ENCODE data around the gene KRT76. TPM values are rescaled to one million over a fixed set of nuclear protein-coding genes. Genes with fewer than 3 reads are reported as not detected.

The KRT76 gene
- total and polyA plus RNA-seq, 2 experiments from 2014 or later = not detected

DNA sequence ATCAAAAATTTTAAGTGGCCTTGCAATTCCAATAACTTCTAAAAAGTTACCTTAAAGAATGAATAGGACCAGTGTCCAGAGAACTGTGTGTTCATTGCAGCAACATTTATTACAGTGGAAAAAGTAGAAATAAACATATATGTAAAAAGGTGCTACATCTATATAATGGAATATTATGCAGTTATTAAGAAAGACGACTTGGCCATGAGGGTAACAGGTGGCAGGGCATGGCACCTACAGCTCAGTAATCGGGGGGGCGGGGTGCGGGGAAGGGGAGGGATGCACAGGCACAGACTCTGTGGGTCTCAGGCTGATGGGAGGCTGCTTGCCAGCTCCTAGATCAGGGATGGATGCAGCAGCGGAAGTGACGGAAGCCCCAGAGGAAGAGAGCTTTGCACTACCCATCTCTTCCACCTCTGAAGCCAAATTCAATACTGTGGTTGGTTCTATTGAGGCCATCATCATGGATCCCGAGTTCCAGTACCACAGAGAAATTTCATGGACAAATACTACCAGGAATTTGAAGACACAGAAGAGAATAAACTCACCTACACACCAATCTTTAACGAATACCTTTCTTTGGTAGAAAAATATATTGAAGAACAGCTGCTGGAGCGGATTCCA is 14.0 kb downstream of the KRT76 start:
- no peaks in the 10 kb centered on the region for H3K4me1 ChIP-seq (ENCODE audit: insufficient read depth)
- H3K27me3 ChIP-seq (ENCODE audit: insufficient read depth) = no peaks in the 10 kb centered on the region
- H3K9me2 ChIP-seq (ENCODE audit: insufficient read depth) = no peaks in the 10 kb centered on the region
- H4K20me1 ChIP-seq (replicated peaks; ENCODE audit: insufficient read depth) = no peaks in the 10 kb centered on the region
- H3F3A ChIP-seq (replicated peaks; ENCODE audit: low read depth) = no peaks in the 10 kb centered on the region
- H2AFZ ChIP-seq = no peak overlapping the region
- H3K27ac Mint-ChIP-seq = no peak overlapping the region
- H3K27ac ChIP-seq (ENCODE audit: low read depth) = no peak overlapping the region
- H3K9me3 Mint-ChIP-seq = peaks cover 31% of the 10 kb centered on the region
- no peaks in the 10 kb centered on the region for H3K79me2 ChIP-seq (replicated peaks; ENCODE audit: insufficient read depth)
- H3K4me3 Mint-ChIP-seq = no peak overlapping the region
- TF ChIP-seq NANOG (IDR thresholded peaks at IDR 0.05; ENCODE audit: borderline replicate concordance) = no peak
- TF ChIP-seq, protein P1, sequence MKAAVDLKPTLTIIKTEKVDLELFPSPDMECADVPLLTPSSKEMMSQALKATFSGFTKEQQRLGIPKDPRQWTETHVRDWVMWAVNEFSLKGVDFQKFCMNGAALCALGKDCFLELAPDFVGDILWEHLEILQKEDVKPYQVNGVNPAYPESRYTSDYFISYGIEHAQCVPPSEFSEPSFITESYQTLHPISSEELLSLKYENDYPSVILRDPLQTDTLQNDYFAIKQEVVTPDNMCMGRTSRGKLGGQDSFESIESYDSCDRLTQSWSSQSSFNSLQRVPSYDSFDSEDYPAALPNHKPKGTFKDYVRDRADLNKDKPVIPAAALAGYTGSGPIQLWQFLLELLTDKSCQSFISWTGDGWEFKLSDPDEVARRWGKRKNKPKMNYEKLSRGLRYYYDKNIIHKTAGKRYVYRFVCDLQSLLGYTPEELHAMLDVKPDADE (IDR thresholded peaks at IDR 0.05) = no peak
- no peak for TF ChIP-seq ZNF114 (CRISPR knock-in tag; IDR thresholded peaks at IDR 0.05)
- TF ChIP-seq STAT1 (IDR thresholded peaks at IDR 0.05; ENCODE audit: unreplicated experiment) = no peak
- TF ChIP-seq, protein P2, sequence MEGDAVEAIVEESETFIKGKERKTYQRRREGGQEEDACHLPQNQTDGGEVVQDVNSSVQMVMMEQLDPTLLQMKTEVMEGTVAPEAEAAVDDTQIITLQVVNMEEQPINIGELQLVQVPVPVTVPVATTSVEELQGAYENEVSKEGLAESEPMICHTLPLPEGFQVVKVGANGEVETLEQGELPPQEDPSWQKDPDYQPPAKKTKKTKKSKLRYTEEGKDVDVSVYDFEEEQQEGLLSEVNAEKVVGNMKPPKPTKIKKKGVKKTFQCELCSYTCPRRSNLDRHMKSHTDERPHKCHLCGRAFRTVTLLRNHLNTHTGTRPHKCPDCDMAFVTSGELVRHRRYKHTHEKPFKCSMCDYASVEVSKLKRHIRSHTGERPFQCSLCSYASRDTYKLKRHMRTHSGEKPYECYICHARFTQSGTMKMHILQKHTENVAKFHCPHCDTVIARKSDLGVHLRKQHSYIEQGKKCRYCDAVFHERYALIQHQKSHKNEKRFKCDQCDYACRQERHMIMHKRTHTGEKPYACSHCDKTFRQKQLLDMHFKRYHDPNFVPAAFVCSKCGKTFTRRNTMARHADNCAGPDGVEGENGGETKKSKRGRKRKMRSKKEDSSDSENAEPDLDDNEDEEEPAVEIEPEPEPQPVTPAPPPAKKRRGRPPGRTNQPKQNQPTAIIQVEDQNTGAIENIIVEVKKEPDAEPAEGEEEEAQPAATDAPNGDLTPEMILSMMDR (conservative IDR thresholded peaks at IDR 0.05; ENCODE audit: low read depth in 2 of 2) = no peak
- no peak for TF ChIP-seq EZH2phosphoT487 (IDR thresholded peaks at IDR 0.05; ENCODE audit: unreplicated experiment)
- TF ChIP-seq EZH2 (IDR thresholded peaks at IDR 0.05; ENCODE audit: low read depth, unreplicated experiment) = no peak
- TF ChIP-seq, protein P3, sequence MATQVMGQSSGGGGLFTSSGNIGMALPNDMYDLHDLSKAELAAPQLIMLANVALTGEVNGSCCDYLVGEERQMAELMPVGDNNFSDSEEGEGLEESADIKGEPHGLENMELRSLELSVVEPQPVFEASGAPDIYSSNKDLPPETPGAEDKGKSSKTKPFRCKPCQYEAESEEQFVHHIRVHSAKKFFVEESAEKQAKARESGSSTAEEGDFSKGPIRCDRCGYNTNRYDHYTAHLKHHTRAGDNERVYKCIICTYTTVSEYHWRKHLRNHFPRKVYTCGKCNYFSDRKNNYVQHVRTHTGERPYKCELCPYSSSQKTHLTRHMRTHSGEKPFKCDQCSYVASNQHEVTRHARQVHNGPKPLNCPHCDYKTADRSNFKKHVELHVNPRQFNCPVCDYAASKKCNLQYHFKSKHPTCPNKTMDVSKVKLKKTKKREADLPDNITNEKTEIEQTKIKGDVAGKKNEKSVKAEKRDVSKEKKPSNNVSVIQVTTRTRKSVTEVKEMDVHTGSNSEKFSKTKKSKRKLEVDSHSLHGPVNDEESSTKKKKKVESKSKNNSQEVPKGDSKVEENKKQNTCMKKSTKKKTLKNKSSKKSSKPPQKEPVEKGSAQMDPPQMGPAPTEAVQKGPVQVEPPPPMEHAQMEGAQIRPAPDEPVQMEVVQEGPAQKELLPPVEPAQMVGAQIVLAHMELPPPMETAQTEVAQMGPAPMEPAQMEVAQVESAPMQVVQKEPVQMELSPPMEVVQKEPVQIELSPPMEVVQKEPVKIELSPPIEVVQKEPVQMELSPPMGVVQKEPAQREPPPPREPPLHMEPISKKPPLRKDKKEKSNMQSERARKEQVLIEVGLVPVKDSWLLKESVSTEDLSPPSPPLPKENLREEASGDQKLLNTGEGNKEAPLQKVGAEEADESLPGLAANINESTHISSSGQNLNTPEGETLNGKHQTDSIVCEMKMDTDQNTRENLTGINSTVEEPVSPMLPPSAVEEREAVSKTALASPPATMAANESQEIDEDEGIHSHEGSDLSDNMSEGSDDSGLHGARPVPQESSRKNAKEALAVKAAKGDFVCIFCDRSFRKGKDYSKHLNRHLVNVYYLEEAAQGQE (IDR thresholded peaks at IDR 0.05; ENCODE audit: unreplicated experiment) = no peak
- TF ChIP-seq, protein P4, sequence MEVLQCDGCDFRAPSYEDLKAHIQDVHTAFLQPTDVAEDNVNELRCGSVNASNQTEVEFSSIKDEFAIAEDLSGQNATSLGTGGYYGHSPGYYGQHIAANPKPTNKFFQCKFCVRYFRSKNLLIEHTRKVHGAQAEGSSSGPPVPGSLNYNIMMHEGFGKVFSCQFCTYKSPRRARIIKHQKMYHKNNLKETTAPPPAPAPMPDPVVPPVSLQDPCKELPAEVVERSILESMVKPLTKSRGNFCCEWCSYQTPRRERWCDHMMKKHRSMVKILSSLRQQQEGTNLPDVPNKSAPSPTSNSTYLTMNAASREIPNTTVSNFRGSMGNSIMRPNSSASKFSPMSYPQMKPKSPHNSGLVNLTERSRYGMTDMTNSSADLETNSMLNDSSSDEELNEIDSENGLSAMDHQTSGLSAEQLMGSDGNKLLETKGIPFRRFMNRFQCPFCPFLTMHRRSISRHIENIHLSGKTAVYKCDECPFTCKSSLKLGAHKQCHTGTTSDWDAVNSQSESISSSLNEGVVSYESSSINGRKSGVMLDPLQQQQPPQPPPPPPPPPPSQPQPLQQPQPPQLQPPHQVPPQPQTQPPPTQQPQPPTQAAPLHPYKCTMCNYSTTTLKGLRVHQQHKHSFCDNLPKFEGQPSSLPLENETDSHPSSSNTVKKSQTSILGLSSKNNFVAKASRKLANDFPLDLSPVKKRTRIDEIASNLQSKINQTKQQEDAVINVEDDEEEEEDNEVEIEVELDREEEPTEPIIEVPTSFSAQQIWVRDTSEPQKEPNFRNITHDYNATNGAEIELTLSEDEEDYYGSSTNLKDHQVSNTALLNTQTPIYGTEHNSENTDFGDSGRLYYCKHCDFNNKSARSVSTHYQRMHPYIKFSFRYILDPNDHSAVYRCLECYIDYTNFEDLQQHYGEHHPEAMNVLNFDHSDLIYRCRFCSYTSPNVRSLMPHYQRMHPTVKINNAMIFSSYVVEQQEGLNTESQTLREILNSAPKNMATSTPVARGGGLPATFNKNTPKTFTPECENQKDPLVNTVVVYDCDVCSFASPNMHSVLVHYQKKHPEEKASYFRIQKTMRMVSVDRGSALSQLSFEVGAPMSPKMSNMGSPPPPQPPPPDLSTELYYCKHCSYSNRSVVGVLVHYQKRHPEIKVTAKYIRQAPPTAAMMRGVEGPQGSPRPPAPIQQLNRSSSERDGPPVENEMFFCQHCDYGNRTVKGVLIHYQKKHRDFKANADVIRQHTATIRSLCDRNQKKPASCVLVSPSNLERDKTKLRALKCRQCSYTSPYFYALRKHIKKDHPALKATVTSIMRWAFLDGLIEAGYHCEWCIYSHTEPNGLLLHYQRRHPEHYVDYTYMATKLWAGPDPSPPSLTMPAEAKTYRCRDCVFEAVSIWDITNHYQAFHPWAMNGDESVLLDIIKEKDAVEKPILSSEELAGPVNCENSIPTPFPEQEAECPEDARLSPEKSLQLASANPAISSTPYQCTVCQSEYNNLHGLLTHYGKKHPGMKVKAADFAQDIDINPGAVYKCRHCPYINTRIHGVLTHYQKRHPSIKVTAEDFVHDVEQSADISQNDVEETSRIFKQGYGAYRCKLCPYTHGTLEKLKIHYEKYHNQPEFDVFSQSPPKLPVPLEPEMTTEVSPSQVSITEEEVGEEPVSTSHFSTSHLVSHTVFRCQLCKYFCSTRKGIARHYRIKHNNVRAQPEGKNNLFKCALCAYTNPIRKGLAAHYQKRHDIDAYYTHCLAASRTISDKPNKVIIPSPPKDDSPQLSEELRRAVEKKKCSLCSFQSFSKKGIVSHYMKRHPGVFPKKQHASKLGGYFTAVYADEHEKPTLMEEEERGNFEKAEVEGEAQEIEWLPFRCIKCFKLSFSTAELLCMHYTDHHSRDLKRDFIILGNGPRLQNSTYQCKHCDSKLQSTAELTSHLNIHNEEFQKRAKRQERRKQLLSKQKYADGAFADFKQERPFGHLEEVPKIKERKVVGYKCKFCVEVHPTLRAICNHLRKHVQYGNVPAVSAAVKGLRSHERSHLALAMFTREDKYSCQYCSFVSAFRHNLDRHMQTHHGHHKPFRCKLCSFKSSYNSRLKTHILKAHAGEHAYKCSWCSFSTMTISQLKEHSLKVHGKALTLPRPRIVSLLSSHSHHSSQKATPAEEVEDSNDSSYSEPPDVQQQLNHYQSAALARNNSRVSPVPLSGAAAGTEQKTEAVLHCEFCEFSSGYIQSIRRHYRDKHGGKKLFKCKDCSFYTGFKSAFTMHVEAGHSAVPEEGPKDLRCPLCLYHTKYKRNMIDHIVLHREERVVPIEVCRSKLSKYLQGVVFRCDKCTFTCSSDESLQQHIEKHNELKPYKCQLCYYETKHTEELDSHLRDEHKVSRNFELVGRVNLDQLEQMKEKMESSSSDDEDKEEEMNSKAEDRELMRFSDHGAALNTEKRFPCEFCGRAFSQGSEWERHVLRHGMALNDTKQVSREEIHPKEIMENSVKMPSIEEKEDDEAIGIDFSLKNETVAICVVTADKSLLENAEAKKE (CRISPR knock-in tag; IDR thresholded peaks at IDR 0.05) = no peak
- TF ChIP-seq JUNB (IDR thresholded peaks at IDR 0.05; ENCODE audit: unreplicated experiment) = no peak
- no peak for TF ChIP-seq CREB1 (CRISPR knock-in tag; IDR thresholded peaks at IDR 0.05; ENCODE audit: low read depth)
- no peak for TF ChIP-seq POLR2AphosphoS5 (IDR thresholded peaks at IDR 0.05; ENCODE audit: low read depth)
- TF ChIP-seq ZNF331 (CRISPR knock-in tag; IDR thresholded peaks at IDR 0.05; ENCODE audit: low read depth) = no peak
- H3K4me3 ChIP-seq = no peak overlapping the region
- DNase-seq (ENCODE audit: low spot score) (no peak), ATAC-seq (no peak)
- H3K27me3 Mint-ChIP-seq (ENCODE audit: insufficient read depth, low read depth, poor library complexity) = peaks cover 9% of the 10 kb centered on the region
- H3K4me2 ChIP-seq = no peak overlapping the region
- no peaks in the 10 kb centered on the region; the same call in 1 of the 2 replicates for H3K36me3 ChIP-seq (ENCODE audit: insufficient read depth)
- H3K36me3 Mint-ChIP-seq (ENCODE audit: low read depth) = peaks cover 5% of the 10 kb centered on the region
- no peaks in the 10 kb centered on the region for H3K4me1 Mint-ChIP-seq

Data from GM23338 (cell line).